Muscle of leg (tissue), 11 donors: ENCODE results near the gene ELP1. TPM values are rescaled to one million over a fixed set of nuclear protein-coding genes. Genes with fewer than 3 reads are reported as not detected.

Source experiments
- DNase-seq: peaks from one replicate; pipeline ENCODE4 v3.0.0; 2013
- H3K27ac ChIP-seq: one replicate; pipeline ENCODE4 v1.5.1; 2013; ENCODE audit warnings: mild to moderate bottlenecking, low read length, control low read depth
- H3K27me3 ChIP-seq: one replicate; pipeline ENCODE4 v1.6.1; 2013; ENCODE audit warnings: low read length; ENCODE audit not compliant: control insufficient read depth, insufficient read depth
- H3K36me3 ChIP-seq: one replicate; pipeline ENCODE4 v1.6.1; 2013; ENCODE audit warnings: low read length; ENCODE audit not compliant: control insufficient read depth, insufficient read depth
- H3K4me1 ChIP-seq: one replicate; pipeline ENCODE4 v1.6.1; 2013; ENCODE audit warnings: low read length; ENCODE audit not compliant: control insufficient read depth, insufficient read depth
- H3K4me3 ChIP-seq: one replicate; pipeline ENCODE4 v1.5.1; 2013; ENCODE audit warnings: low read length, control low read depth
- H3K9me3 ChIP-seq: replicated peaks from 2 replicates; pipeline ENCODE4 v1.6.1; 2013; ENCODE audit warnings: low read depth, low read length; ENCODE audit not compliant: control insufficient read depth
- WGBS: methylation state at CpG from one replicate; pipeline ENCODE4 v1.1.5; 2013; ENCODE audit warnings: missing lambda C conversion rate; ENCODE audit not compliant: insufficient coverage; 5-methylcytosine and 5-hydroxymethylcytosine counted together
- polyA plus RNA-seq, 8 donors: library from polyadenylated mRNA; unstranded; fragments of 120-200 nt; gene quantifications; one replicate each; pipeline versions ENCODE4 v1.2.1 to v1.2.3, GENCODE V29; 2013; ENCODE audit warnings: inconsistent platforms in 1 of 8, low replicate concordance in 1 of 8; ENCODE audit not compliant: insufficient read length in 8 of 8, insufficient read depth in 1 of 8
- total RNA-seq: library from RNA; stranded (reverse); fragments of 120-200 nt; gene quantifications from one replicate; pipeline ENCODE4 v1.2.4, GENCODE V29; 2013

Gene ELP1
- total and polyA plus RNA-seq, 9 donors, result 24.1 to 36.0 (median 28.5) TPM

DNA sequence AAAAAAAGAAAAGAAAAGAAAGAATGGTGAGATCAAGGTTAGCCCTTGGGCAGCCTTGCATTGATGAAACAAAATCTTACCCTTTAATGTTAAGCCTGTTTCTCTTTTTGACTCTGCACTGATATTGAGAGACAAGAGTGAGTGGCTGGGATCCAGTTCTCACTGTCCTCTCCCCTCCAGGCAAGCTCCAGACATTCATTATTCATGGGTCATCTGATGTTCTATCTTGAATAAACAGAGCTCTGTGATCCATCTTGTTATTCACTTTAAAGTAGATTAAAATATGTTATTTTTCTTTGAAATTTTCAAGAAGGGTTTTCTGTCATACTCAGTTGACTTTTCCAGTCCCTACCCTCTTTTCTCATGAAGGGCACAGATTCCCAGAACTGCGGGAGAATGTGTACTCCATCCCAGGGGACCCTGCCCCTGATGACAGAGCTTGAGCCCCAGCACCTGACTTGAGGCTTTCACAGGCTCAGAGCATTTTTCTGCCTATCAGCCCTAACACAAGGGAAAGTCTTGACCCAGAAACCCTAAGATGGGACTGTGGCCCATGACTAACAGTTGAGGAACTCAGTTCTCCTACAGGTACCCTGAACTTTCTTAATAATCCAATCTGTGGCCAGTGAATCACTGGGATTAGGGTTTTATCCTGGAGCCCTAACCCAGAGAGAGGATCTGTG lies 102.3 kb downstream of the ELP1 start:
- Histone ChIP-seq H3K9me3 (no peaks in the 10 kb centered on the region), H3K27ac (no peak overlapping the region), H3K36me3 (no peaks in the 10 kb centered on the region), H3K4me3 (no peak overlapping the region), H3K4me1 (peaks cover 7% of the 10 kb centered on the region), H3K27me3 (no peaks in the 10 kb centered on the region)
- 83% methylated on average over 1 of the region's 1 CpG for WGBS
- no peak for DNase-seq

DNA sequence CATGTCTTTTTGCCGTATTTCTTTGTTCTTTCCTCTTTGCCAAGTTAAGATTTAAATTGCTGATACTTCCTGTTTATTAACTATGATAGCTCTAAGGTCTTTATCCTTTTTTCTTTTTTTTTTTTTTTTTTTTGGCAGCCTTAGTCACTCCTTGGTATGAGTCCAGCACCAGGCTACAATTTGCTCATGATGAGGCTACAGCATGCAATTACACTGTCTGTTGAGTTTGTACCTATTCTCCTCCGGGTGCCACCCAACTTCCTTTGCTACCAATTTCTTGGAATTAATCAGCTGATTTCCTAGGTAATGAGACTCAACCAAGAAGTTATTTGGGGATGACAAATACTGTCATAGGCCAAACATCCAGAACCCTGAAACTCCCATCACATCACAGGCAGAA lies 103.7 kb downstream of the ELP1 start:
- no CpG with 5 or more reads among the region's 2 CpGs for WGBS
- no peak overlapping the region for H3K27ac ChIP-seq
- no peak for DNase-seq
- no peaks in the 10 kb centered on the region for H3K4me1 ChIP-seq
- H3K9me3 ChIP-seq, result no peaks in the 10 kb centered on the region
- peaks cover 2% of the 10 kb centered on the region for H3K27me3 ChIP-seq
- no peak overlapping the region for H3K4me3 ChIP-seq
- no peaks in the 10 kb centered on the region for H3K36me3 ChIP-seq

DNA sequence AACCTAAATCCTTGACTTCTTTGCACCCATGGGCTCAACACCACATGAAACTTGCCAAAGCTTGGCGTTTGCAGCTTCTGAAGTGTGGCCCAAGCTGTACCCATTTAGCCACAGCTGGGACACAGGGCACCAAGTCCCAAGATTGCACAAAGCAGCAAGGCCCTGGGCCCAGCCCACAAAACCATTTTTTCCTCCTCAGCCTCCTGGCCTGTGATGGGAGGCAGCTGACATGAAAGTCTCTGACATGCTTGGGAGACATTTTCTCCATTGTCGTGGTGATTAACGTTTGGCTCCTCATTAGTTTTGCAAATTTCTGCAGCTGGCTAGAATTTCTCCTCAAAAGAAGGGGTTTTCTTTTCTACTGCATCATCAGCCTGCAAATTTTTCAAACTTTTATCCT lies 110.1 kb downstream of the ELP1 start:
- DNase-seq, result no peak
- H3K36me3 ChIP-seq, result no peaks in the 10 kb centered on the region
- H3K9me3 ChIP-seq, result peaks cover 9% of the 10 kb centered on the region
- no peaks in the 10 kb centered on the region for H3K4me1 ChIP-seq
- WGBS, result 84% methylated on average over 2 of the region's 3 CpGs
- H3K27me3 ChIP-seq, result peaks cover 2% of the 10 kb centered on the region
- H3K4me3 ChIP-seq, result no peak overlapping the region
- no peak overlapping the region for H3K27ac ChIP-seq

Other genes with a start within 250 kb of the ELP1 start
- gene ACTL7B, start 78.1 kb downstream of the ELP1 start, total RNA-seq, result not detected
- not detected for gene ACTL7B, start 78.1 kb downstream of the ELP1 start, polyA plus RNA-seq
- not detected for gene ACTL7A, start 71.9 kb downstream of the ELP1 start, total RNA-seq
- gene ACTL7A, start 71.9 kb downstream of the ELP1 start, polyA plus RNA-seq, result not detected
- 6.3 TPM for gene ABITRAM, start 276 bp upstream of the ELP1 start, total RNA-seq
- gene ABITRAM, start 276 bp upstream of the ELP1 start, polyA plus RNA-seq, result 10 to 100 TPM in 7 of 8 donors, 1 to 10 TPM in 1; 9.1 to 13.4 (median 12.5) TPM
- gene CTNNAL1, start 79.4 kb upstream of the ELP1 start, total RNA-seq, result 37.1 TPM
- 10 to 100 TPM; 23.9 to 33.9 (median 28.3) TPM for gene CTNNAL1, start 79.4 kb upstream of the ELP1 start, polyA plus RNA-seq
- 43.3 TPM for gene TMEM245, start 185.8 kb upstream of the ELP1 start, total RNA-seq
- gene TMEM245, start 185.8 kb upstream of the ELP1 start, polyA plus RNA-seq, result 10 to 100 TPM; 29.4 to 42.1 (median 38.1) TPM
- gene FRRS1L, start 233.1 kb upstream of the ELP1 start, total RNA-seq, result 1.9 TPM
- gene FRRS1L, start 233.1 kb upstream of the ELP1 start, polyA plus RNA-seq, result 1 to 10 TPM in 4 of 8 donors, under 1 TPM in 4; 0.41 to 3.7 (median 0.97) TPM